ENCODE results near the gene NT5C. TPM values are rescaled to one million over a fixed set of nuclear protein-coding genes. Genes with fewer than 3 reads are reported as not detected.

NT5C gene
- total RNA-seq, 1 donor from 2014 or later: 46.8 TPM

DNA sequence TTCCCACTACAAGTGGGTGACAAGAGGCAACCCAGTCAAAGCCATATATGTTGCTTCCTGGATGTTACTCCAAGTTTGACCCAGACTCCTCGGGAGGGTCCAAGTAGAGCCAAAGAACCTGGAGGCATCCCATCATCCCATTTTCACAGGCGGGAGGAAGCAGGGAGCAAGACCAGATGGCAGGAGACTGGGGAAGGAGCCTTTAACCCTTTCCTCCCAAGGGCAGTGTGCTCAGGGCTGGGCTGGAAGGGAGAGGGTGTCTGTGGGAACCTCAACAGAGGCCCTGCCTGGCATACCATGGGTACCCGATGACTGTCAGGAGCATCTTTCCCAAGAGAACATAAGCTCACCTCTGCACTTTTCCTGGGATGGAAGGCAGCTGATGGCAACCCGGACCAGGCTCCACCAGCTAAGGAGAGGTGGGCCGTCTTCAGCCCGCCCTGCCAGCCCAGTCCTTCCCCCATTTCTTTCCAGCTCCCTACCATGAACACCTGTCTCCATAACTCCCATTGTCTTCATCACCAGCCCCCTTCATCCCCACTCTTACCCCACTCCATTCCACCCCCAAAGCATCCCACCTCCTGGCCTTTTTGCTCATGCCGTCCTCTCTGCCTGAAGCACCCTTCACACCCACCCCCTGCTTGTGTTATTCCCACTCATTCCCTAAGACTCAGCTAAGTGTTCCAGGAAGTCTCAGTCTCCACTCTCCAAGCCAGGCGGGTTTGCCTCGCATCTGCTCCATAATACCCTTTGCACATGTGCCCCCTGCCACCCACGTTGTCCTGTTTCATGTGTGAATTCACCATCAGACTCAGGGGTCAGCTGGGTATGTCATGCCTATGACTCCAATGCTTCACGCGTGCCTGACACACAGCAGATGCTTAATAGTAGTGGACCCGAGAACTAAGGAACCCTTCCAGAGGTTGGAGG is 49.7 kb downstream of the NT5C start:
- H3K9me3 Mint-ChIP-seq: no peaks in the 10 kb centered on the region
- H3K27me3 Mint-ChIP-seq (ENCODE audit: low read depth): no peaks in the 10 kb centered on the region
- H3K27ac Mint-ChIP-seq: no peak overlapping the region
- H3K4me1 Mint-ChIP-seq: peaks cover 30% of the 10 kb centered on the region
- TF ChIP-seq, protein P1, sequence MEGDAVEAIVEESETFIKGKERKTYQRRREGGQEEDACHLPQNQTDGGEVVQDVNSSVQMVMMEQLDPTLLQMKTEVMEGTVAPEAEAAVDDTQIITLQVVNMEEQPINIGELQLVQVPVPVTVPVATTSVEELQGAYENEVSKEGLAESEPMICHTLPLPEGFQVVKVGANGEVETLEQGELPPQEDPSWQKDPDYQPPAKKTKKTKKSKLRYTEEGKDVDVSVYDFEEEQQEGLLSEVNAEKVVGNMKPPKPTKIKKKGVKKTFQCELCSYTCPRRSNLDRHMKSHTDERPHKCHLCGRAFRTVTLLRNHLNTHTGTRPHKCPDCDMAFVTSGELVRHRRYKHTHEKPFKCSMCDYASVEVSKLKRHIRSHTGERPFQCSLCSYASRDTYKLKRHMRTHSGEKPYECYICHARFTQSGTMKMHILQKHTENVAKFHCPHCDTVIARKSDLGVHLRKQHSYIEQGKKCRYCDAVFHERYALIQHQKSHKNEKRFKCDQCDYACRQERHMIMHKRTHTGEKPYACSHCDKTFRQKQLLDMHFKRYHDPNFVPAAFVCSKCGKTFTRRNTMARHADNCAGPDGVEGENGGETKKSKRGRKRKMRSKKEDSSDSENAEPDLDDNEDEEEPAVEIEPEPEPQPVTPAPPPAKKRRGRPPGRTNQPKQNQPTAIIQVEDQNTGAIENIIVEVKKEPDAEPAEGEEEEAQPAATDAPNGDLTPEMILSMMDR (IDR thresholded peaks at IDR 0.05; ENCODE audit: unreplicated experiment): no peak
- no peaks in the 10 kb centered on the region for H3K36me3 Mint-ChIP-seq
- DNase-seq (ENCODE audit: low spot score in 2 of 2, unreplicated experiment in 2 of 2): no peak
- H3K4me3 Mint-ChIP-seq: no peak overlapping the region

Other genes starting within 250 kb of the NT5C start
- gene FADS6, start 238.1 kb downstream of the NT5C start, total RNA-seq: 0.14 to 0.85 TPM in 2 of 3 replicates, not detected in the other
- 3.1 to 3.9 TPM (median 3.9 TPM) in 3 replicates for gene USH1G, start 208.5 kb downstream of the NT5C start, total RNA-seq
- gene OTOP2, start 207.5 kb downstream of the NT5C start, total RNA-seq: not detected in 3 replicates
- not detected in 3 replicates for gene OTOP3, start 195.8 kb downstream of the NT5C start, total RNA-seq
- gene HID1, start 159.0 kb downstream of the NT5C start, total RNA-seq: 50.7 to 56.3 TPM (median 54.2 TPM) in 3 replicates
- 22.6 to 23.1 TPM (median 22.8 TPM) in 3 replicates for gene CDR2L, start 144.1 kb downstream of the NT5C start, total RNA-seq
- gene MRPL58, start 119.1 kb downstream of the NT5C start, total RNA-seq: 18.3 to 22.6 TPM (median 20.7 TPM) in 3 replicates
- gene ATP5PD, start 84.8 kb downstream of the NT5C start, total RNA-seq: 153 to 161 TPM (median 153 TPM) in 3 replicates
- gene KCTD2, start 84.5 kb downstream of the NT5C start, total RNA-seq: 24.1 to 26.4 TPM (median 26.1 TPM) in 3 replicates
- gene SLC16A5, start 43.8 kb downstream of the NT5C start, total RNA-seq: 46.4 to 49.5 TPM (median 46.9 TPM) in 3 replicates
- gene ARMC7, start 21.8 kb downstream of the NT5C start, total RNA-seq: 11.3 to 12.0 TPM (median 11.4 TPM) in 3 replicates
- gene JPT1, start 22.8 kb upstream of the NT5C start, total RNA-seq: 121 to 132 TPM (median 124 TPM) in 3 replicates
- gene SUMO2, start 51.2 kb upstream of the NT5C start, total RNA-seq: 542 to 571 TPM (median 565 TPM) in 3 replicates
- 69.6 to 79.7 TPM (median 71.9 TPM) in 3 replicates for gene NUP85, start 73.9 kb upstream of the NT5C start, total RNA-seq
- gene GGA3, start 129.9 kb upstream of the NT5C start, total RNA-seq: 54.6 to 61.2 TPM (median 58.3 TPM) in 3 replicates
- gene MRPS7, start 130.1 kb upstream of the NT5C start, total RNA-seq: 44.2 to 49.2 TPM (median 45.3 TPM) in 3 replicates
- 10.6 to 11.5 TPM (median 11.2 TPM) in 3 replicates for gene MIF4GD, start 139.5 kb upstream of the NT5C start, total RNA-seq
- 9.8 to 10.4 TPM (median 10.3 TPM) in 3 replicates for gene SLC25A19, start 157.7 kb upstream of the NT5C start, total RNA-seq